ENCODE data around the gene DOCK6.

Gene DOCK6

DNA sequence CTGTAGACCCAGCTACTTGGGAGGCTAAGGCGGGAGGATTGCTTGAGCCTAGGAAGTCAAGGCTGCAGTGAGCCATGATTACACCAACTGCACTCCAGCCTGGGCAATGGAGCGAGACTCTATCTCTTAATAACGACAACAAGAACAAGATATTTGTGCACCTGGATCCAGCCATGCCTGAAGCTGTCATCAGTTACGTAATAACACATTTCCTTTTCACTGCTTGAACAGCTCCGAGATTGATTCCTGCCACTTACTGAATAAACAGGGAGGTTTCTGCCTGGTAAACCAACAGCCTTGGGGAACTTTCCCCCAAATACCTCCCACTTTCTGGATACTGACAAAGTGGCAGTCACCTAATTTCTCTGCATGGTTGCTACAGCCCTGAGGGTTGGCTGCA lies 70.4 kb downstream of the DOCK6 start:
- no peaks in the 10 kb centered on the region for H3K79me2 ChIP-seq (ENCODE audit: insufficient read depth, low read depth)
- H3K4me1 ChIP-seq (ENCODE audit: low read depth, poor library complexity, severe bottlenecking), result no peaks in the 10 kb centered on the region
- H3K27ac ChIP-seq, result no peak overlapping the region
- no peak overlapping the region for H2AFZ ChIP-seq (ENCODE audit: low read depth)
- H3K4me3 ChIP-seq (IDR thresholded peaks at IDR 0.05; ENCODE audit: insufficient read depth, low read depth, low read length), result no peak overlapping the region
- H4K20me1 ChIP-seq (ENCODE audit: insufficient read depth), result no peaks in the 10 kb centered on the region
- TF ChIP-seq, protein P1, sequence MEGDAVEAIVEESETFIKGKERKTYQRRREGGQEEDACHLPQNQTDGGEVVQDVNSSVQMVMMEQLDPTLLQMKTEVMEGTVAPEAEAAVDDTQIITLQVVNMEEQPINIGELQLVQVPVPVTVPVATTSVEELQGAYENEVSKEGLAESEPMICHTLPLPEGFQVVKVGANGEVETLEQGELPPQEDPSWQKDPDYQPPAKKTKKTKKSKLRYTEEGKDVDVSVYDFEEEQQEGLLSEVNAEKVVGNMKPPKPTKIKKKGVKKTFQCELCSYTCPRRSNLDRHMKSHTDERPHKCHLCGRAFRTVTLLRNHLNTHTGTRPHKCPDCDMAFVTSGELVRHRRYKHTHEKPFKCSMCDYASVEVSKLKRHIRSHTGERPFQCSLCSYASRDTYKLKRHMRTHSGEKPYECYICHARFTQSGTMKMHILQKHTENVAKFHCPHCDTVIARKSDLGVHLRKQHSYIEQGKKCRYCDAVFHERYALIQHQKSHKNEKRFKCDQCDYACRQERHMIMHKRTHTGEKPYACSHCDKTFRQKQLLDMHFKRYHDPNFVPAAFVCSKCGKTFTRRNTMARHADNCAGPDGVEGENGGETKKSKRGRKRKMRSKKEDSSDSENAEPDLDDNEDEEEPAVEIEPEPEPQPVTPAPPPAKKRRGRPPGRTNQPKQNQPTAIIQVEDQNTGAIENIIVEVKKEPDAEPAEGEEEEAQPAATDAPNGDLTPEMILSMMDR (conservative IDR thresholded peaks at IDR 0.05; ENCODE audit: low read depth, low read length), result no peak
- H3K36me3 ChIP-seq (ENCODE audit: insufficient read depth), result no peaks in the 10 kb centered on the region
- no peak overlapping the region for H3K4me2 ChIP-seq
- H3K9ac ChIP-seq, result no peak overlapping the region
- H3K27me3 ChIP-seq (ENCODE audit: insufficient read depth, low read depth), result no peaks in the 10 kb centered on the region

DNA sequence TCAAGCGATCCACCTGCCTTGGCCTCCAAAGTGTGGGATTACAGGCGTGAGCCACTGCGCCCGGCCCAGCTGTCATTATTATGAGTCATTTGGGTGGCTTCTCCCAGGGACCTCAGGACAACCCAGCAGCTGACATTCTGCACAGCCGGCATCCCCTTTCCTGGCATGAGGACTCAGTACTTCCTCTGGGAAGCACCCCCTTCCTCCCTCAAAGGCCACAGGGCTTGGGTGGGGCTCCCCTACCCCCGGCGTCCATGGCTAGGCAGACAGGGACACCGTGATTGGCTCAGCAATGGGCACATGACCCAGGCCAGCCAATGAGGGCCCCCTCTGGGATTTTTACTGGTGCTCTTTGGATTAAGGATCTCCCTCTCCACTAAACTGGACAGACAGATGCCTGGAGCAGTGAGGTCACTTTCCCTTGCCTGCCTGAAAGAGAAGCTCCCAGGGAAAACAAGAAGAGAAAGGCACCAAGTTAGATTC lies 71.0 kb downstream of the DOCK6 start:
- H3K4me2 ChIP-seq, result no peak overlapping the region

DNA sequence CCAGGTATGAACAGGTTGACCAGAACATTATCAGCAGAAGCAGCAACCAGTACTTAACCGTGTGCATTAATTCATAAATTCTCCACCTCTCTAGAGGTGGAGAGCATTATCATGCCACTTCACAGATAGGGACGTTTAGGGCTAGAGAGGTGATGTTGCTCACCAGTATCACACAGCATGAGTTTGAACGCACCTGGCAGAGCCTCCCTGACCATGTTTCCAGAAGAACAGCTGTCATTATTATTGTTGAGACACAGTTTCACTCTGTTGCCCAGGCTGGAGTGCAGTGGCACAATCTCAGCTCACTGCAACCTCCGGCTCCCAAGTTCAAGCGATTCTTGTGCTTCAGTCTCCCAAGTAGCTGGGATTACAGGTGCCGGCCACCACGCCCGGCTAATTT lies 71.8 kb downstream of the DOCK6 start:
- Histone ChIP-seq H3K4me2 (no peak overlapping the region), H2AFZ (ENCODE audit: low read depth) (no peak overlapping the region), H3K27ac (no peak overlapping the region), H3K36me3 (ENCODE audit: insufficient read depth) (no peaks in the 10 kb centered on the region), H3K27me3 (ENCODE audit: insufficient read depth, low read depth) (no peaks in the 10 kb centered on the region), H3K9ac (no peak overlapping the region), H4K20me1 (ENCODE audit: insufficient read depth) (no peaks in the 10 kb centered on the region), H3K79me2 (ENCODE audit: insufficient read depth, low read depth) (no peaks in the 10 kb centered on the region), H3K4me3 (IDR thresholded peaks at IDR 0.05; ENCODE audit: insufficient read depth, low read depth, low read length) (no peak overlapping the region), H3K4me1 (ENCODE audit: low read depth, poor library complexity, severe bottlenecking) (no peaks in the 10 kb centered on the region)
- TF ChIP-seq, protein P1 (conservative IDR thresholded peaks at IDR 0.05; ENCODE audit: low read depth, low read length), result no peak

More for the DNA sequence above, 71.0 kb downstream of the DOCK6 start:
- no peaks in the 10 kb centered on the region for H3K27me3 ChIP-seq (ENCODE audit: insufficient read depth, low read depth)
- no peaks in the 10 kb centered on the region for H3K79me2 ChIP-seq (ENCODE audit: insufficient read depth, low read depth)
- no peaks in the 10 kb centered on the region for H3K4me1 ChIP-seq (ENCODE audit: low read depth, poor library complexity, severe bottlenecking)
- no peak overlapping the region for H3K27ac ChIP-seq
- H3K36me3 ChIP-seq (ENCODE audit: insufficient read depth), result no peaks in the 10 kb centered on the region
- H2AFZ ChIP-seq (ENCODE audit: low read depth), result no peak overlapping the region
- no peaks in the 10 kb centered on the region for H4K20me1 ChIP-seq (ENCODE audit: insufficient read depth)
- no peak overlapping the region for H3K9ac ChIP-seq
- TF ChIP-seq, protein P1 (conservative IDR thresholded peaks at IDR 0.05; ENCODE audit: low read depth, low read length), result no peak
- H3K4me3 ChIP-seq (IDR thresholded peaks at IDR 0.05; ENCODE audit: insufficient read depth, low read depth, low read length), result no peak overlapping the region

DNA sequence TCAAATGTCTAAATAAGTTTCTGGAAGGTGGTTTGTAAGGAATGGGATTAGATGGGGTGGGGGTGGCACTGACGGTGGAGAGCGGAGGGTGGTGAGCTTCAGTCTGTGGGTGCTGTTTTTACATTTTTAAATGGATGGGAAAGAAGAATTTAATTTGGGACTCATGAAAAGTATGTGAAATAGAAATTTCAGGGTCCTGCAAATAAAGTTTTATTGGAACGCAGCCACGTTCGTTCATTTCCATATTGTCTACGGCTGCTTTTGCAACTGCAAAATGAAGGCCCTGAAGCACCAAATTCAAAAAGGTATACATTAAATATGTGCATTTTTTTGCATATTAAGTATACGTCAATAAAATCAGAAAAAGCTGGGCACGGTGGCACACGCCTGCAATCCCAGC lies 74.9 kb downstream of the DOCK6 start:
- H3K4me1 ChIP-seq (ENCODE audit: low read depth, poor library complexity, severe bottlenecking), result no peaks in the 10 kb centered on the region
- H3K79me2 ChIP-seq (ENCODE audit: insufficient read depth, low read depth), result no peaks in the 10 kb centered on the region
- H2AFZ ChIP-seq (ENCODE audit: low read depth), result no peak overlapping the region
- no peak overlapping the region for H3K4me2 ChIP-seq
- no peak overlapping the region for H3K27ac ChIP-seq
- TF ChIP-seq, protein P1 (conservative IDR thresholded peaks at IDR 0.05; ENCODE audit: low read depth, low read length), result no peak
- no peak overlapping the region for H3K9ac ChIP-seq
- no peaks in the 10 kb centered on the region for H3K27me3 ChIP-seq (ENCODE audit: insufficient read depth, low read depth)
- no peaks in the 10 kb centered on the region for H4K20me1 ChIP-seq (ENCODE audit: insufficient read depth)
- H3K36me3 ChIP-seq (ENCODE audit: insufficient read depth), result no peaks in the 10 kb centered on the region
- H3K4me3 ChIP-seq (IDR thresholded peaks at IDR 0.05; ENCODE audit: insufficient read depth, low read depth, low read length), result no peak overlapping the region
